H1 (cell line): Measurements from ENCODE around the gene RGS9. TPM values are rescaled to one million over a fixed set of nuclear protein-coding genes. Genes with fewer than 3 reads are reported as not detected.

Source experiments
- CTCF ChIA-PET: fragments of 300-600 bp; sonication (Branson Sonifier 250); formaldehyde crosslinking; loops from one replicate; lab custom pipeline; 2021; ENCODE audit not compliant: partially characterized antibody; lab: Charles Lee
- POLR2A ChIA-PET: fragments of 300-600 bp; sonication (Branson Sonifier 250); formaldehyde crosslinking; loops from one replicate; lab custom pipeline; 2021; ENCODE audit warnings: inconsistent platforms; ENCODE audit not compliant: partially characterized antibody; lab: Charles Lee
- DNase-seq, 2 experiments: peaks; one replicate each; pipeline versions ENCODE4 v3.0.0 to v3.0.0-alpha.2; 2010 to 2022; ENCODE audit warnings: low spot score in 2 of 2, low read depth in 1 of 2, mixed read lengths in 1 of 2
- FAIRE-seq: peaks from 2 replicates; lab custom pipeline; 2011; peaks lifted over from hg19 to GRCh38; lab: Jason Lieb, UNC
- H2AFZ ChIP-seq: 2 replicates; pipeline ENCODE4 v1.8.1; 2012; ENCODE audit warnings: low read length, inconsistent platforms
- H2AK5ac ChIP-seq: 2 replicates; pipeline ENCODE4 v1.6.1; 2013; ENCODE audit warnings: low read depth, low read length
- H2BK120ac ChIP-seq: replicated peaks from 2 replicates; pipeline ENCODE3; 2013; ENCODE audit warnings: low read depth, low read length, inconsistent platforms
- H2BK12ac ChIP-seq: 2 replicates; pipeline ENCODE4 v1.6.1; 2013; ENCODE audit warnings: low read depth, low read length
- H2BK15ac ChIP-seq: 2 replicates; pipeline ENCODE4 v1.6.1; 2013; ENCODE audit warnings: low read length
- H2BK20ac ChIP-seq: 2 replicates; pipeline ENCODE4 v1.6.1; 2013; ENCODE audit warnings: low read length
- H2BK5ac ChIP-seq: 2 replicates; pipeline ENCODE4 v1.6.1; 2013; ENCODE audit warnings: low read depth, low read length
- H3K14ac ChIP-seq: 2 replicates; pipeline ENCODE4 v1.6.1; 2013; ENCODE audit warnings: inconsistent platforms; ENCODE audit not compliant: insufficient read length
- H3K18ac ChIP-seq: 2 replicates; pipeline ENCODE4 v1.6.1; 2013; ENCODE audit warnings: low read length; ENCODE audit errors: extremely low read depth
- H3K23ac ChIP-seq: 2 replicates; pipeline ENCODE4 v1.6.1; 2013; ENCODE audit warnings: inconsistent platforms; ENCODE audit not compliant: insufficient read length
- H3K23me2 ChIP-seq: 2 replicates; pipeline ENCODE4 v1.6.1; 2013; ENCODE audit warnings: low read depth, low read length
- H3K27ac ChIP-seq: 2 replicates; pipeline ENCODE4 v1.6.1; 2011; ENCODE audit warnings: low read depth, low read length, inconsistent platforms
- H3K27me3 ChIP-seq, 4 experiments: replicated peaks in 1 of 4; 1 replicate in 1 of 4; 2 replicates in 3 of 4; pipeline versions ENCODE4 v1.6.1 to v1.8.1; 2011 to 2013; ENCODE audit warnings: low read length in 3 of 4, mild to moderate bottlenecking in 3 of 4, inconsistent platforms in 2 of 4, mixed read lengths in 2 of 4, moderate library complexity in 1 of 4; ENCODE audit not compliant: control insufficient read depth in 3 of 4, insufficient read depth in 3 of 4; ENCODE audit errors: extremely low read depth in 1 of 4
- H3K36me3 ChIP-seq, 4 experiments: 2 replicates each; pipeline versions ENCODE4 v1.6.1 to v1.8.1; 2011 to 2013; ENCODE audit warnings: mild to moderate bottlenecking in 4 of 4, low read length in 3 of 4, moderate library complexity in 2 of 4, control low read depth in 1 of 4, inconsistent platforms in 1 of 4; ENCODE audit not compliant: insufficient read depth in 4 of 4, control insufficient read depth in 2 of 4
- H3K4ac ChIP-seq: replicated peaks from 2 replicates; pipeline ENCODE3; 2013; ENCODE audit warnings: low read length, low read depth, mixed read lengths, inconsistent platforms; ENCODE audit not compliant: insufficient read length
- H3K4me1 ChIP-seq, 4 experiments: replicated peaks in 1 of 4; 1 replicate in 1 of 4; 2 replicates in 3 of 4; pipeline versions ENCODE4 v1.6.1 to v1.8.1; 2011 to 2013; ENCODE audit warnings: low read length in 3 of 4, inconsistent platforms in 2 of 4, mixed read lengths in 1 of 4; ENCODE audit not compliant: insufficient read depth in 4 of 4, control insufficient read depth in 3 of 4
- H3K4me2 ChIP-seq, 2 experiments: 2 replicates each; pipeline versions ENCODE4 v1.6.1 to v1.8.1; 2011 to 2013; ENCODE audit warnings: low read depth in 2 of 2, low read length in 2 of 2, control low read depth in 1 of 2, inconsistent platforms in 1 of 2, mild to moderate bottlenecking in 1 of 2; ENCODE audit not compliant: insufficient read depth in 1 of 2
- H3K4me3 ChIP-seq, 4 experiments: fragments of 200-600, 300-600 bp in 1 of 4; sonication (generic), shearing (Covaris generic), sonication (Bioruptor Twin) in 1 of 4; 2 replicates each; pipeline versions ENCODE4 v1.5.1 to v1.8.1; 2011 to 2016; ENCODE audit warnings: low read length in 4 of 4, low read depth in 3 of 4, control low read depth in 2 of 4, inconsistent platforms in 2 of 4, mild to moderate bottlenecking in 2 of 4, mixed read lengths in 1 of 4, moderate library complexity in 1 of 4; ENCODE audit not compliant: insufficient read depth in 2 of 4; ENCODE audit errors: extremely low read depth in 1 of 4
- H3K56ac ChIP-seq: replicated peaks from 2 replicates; pipeline ENCODE3; 2013; ENCODE audit warnings: low read depth, mild to moderate bottlenecking, mixed read lengths, low read length, inconsistent platforms; ENCODE audit not compliant: insufficient read length
- H3K79me1 ChIP-seq: 2 replicates; pipeline ENCODE4 v1.6.1; 2013; ENCODE audit warnings: low read depth, low read length, control low read depth
- H3K79me2 ChIP-seq, 2 experiments: 2 replicates each; pipeline versions ENCODE4 v1.6.1 to v1.8.1; 2012 to 2013; ENCODE audit warnings: low read length in 2 of 2, mild to moderate bottlenecking in 2 of 2, inconsistent platforms in 1 of 2; ENCODE audit not compliant: insufficient read depth in 2 of 2, control insufficient read depth in 1 of 2
- H3K9ac ChIP-seq, 4 experiments: replicated peaks in 1 of 4; 1 replicate in 1 of 4; 2 replicates in 3 of 4; pipeline versions ENCODE4 v1.6.1 to v1.8.1; 2011 to 2013; ENCODE audit warnings: low read depth in 3 of 4, low read length in 3 of 4, control low read depth in 2 of 4, mild to moderate bottlenecking in 2 of 4, moderate library complexity in 2 of 4, inconsistent platforms in 1 of 4; ENCODE audit errors: extremely low read depth in 1 of 4
- H3K9me3 ChIP-seq, 2 experiments: 2 replicates each; pipeline versions ENCODE4 v1.6.1 to v1.8.1; 2012 to 2013; ENCODE audit warnings: mild to moderate bottlenecking in 2 of 2, moderate library complexity in 2 of 2, control low read depth in 1 of 2, inconsistent platforms in 1 of 2, low read depth in 1 of 2, low read length in 1 of 2, mixed read lengths in 1 of 2; ENCODE audit not compliant: insufficient read depth in 2 of 2
- H4K20me1 ChIP-seq, 2 experiments: replicated peaks in 1 of 2; 2 replicates each; pipeline versions ENCODE3 to v1.8.1; 2011 to 2013; ENCODE audit warnings: inconsistent platforms in 2 of 2, low read length in 2 of 2, mild to moderate bottlenecking in 1 of 2; ENCODE audit not compliant: insufficient read depth in 2 of 2, control insufficient read depth in 1 of 2
- H4K5ac ChIP-seq: 2 replicates; pipeline ENCODE4 v1.6.1; 2013; ENCODE audit warnings: low read length, low read depth, mixed read lengths, inconsistent platforms; ENCODE audit not compliant: insufficient read length
- H4K8ac ChIP-seq: 2 replicates; pipeline ENCODE4 v1.8.0; 2013; ENCODE audit warnings: mild to moderate bottlenecking, moderate library complexity, low read length, inconsistent platforms; ENCODE audit not compliant: insufficient read depth; ENCODE audit errors: extremely low read depth
- H4K91ac ChIP-seq: replicated peaks from 2 replicates; pipeline ENCODE3; 2013; ENCODE audit warnings: low read length, mixed read lengths, inconsistent platforms; ENCODE audit not compliant: insufficient read length
- BACH1 ChIP-seq: IDR thresholded peaks from 2 replicates; pipeline ENCODE4 v1.6.1; 2012; ENCODE audit warnings: low read length, improper control_type of control experiment
- BRCA1 ChIP-seq: IDR thresholded peaks from 2 replicates; pipeline ENCODE4 v1.6.1; 2012; ENCODE audit warnings: low read depth, low read length, improper control_type of control experiment
- CBX5 ChIP-seq: fragments of 300-800, 300-1000 bp; sonication (generic); IDR thresholded peaks from 2 replicates; pipeline ENCODE4 v1.7.1; 2016; ENCODE audit warnings: antibody characterized with exemption, low read length, low read depth
- CEBPB ChIP-seq: IDR thresholded peaks from 2 replicates; pipeline ENCODE4 v1.6.1; 2012; ENCODE audit warnings: low read depth, low read length
- CREB1 ChIP-seq: IDR thresholded peaks from 2 replicates; pipeline ENCODE4 v1.6.1; 2012; ENCODE audit warnings: inconsistent platforms
- EGR1 ChIP-seq: IDR thresholded peaks from 2 replicates; pipeline ENCODE4 v1.6.1; 2011; ENCODE audit warnings: low read depth, low read length, borderline replicate concordance
- EZH2 ChIP-seq: fragments of 200-600 bp; sonication (generic); IDR thresholded peaks from 2 replicates; pipeline ENCODE4 v1.7.1; 2012; ENCODE audit warnings: low read depth, mild to moderate bottlenecking, moderate library complexity, low read length, inconsistent platforms; ENCODE audit not compliant: severe bottlenecking
- FOSL1 ChIP-seq: IDR thresholded peaks from 2 replicates; pipeline ENCODE4 v1.6.1; 2011; ENCODE audit warnings: mild to moderate bottlenecking, low read depth, low read length, moderate library complexity; ENCODE audit not compliant: insufficient read depth
- TAF1 ChIP-seq: IDR thresholded peaks from 2 replicates; pipeline ENCODE4 v1.6.1; 2011; ENCODE audit warnings: mild to moderate bottlenecking, low read depth, low read length
- TAF7 ChIP-seq: optimal IDR thresholded peaks from 2 replicates; pipeline ENCODE3; 2011; ENCODE audit warnings: low read depth, mild to moderate bottlenecking, inconsistent platforms, low read length, moderate library complexity, borderline replicate concordance
- WGBS, 2 experiments: shearing (Covaris generic) in 1 of 2; methylation state at CpG; one replicate each; pipeline versions ENCODE4 v1.1.6 to v1.1.7; 2013 to 2015; ENCODE audit warnings: low lambda C conversion rate in 2 of 2, mixed read lengths in 2 of 2, inconsistent platforms in 1 of 2, low coverage in 1 of 2, missing lambda C conversion rate in 1 of 2; ENCODE audit not compliant: insufficient replicate concordance in 2 of 2, insufficient coverage in 1 of 2, insufficient read length in 1 of 2; ENCODE audit errors: extremely low coverage in 1 of 2, missing lambda C conversion rate in 1 of 2; 5-methylcytosine and 5-hydroxymethylcytosine counted together
- polyA plus RNA-seq, 7 experiments: library from polyadenylated mRNA; depleted of rRNA in 3 of 7; stranded (reverse) in 5 of 7; unstranded in 2 of 7; fragments of >200 nt in 5 of 7; fragments of 200-250 nt in 2 of 7; gene quantifications; 1 replicate in 5 of 7; 2 replicates in 1 of 7; 4 replicates in 1 of 7; pipeline versions ENCODE4 v1.2.1 to v1.2.3, GENCODE V29; 2011 to 2013; ENCODE audit warnings: missing spikeins in 2 of 7, mixed read lengths in 2 of 7
- total RNA-seq: library from RNA; stranded (reverse); fragmentation: NEBNext Ultra II Directional; extraction: Animal tissue kit (Norgen Biotek cat#: 25700); gene quantifications from 2 replicates; pipeline ENCODE4 v1.2.1, GENCODE V29; 2021
- TF ChIP-seq, protein P1 (sequence below): IDR thresholded peaks from 2 replicates; pipeline ENCODE4 v1.6.1; 2012; ENCODE audit warnings: low read length, inconsistent platforms
- TF ChIP-seq, protein P2 (sequence below): IDR thresholded peaks from 2 replicates; pipeline ENCODE4 v1.6.1; 2012; ENCODE audit warnings: inconsistent platforms

Gene RGS9
- total and polyA plus RNA-seq, 2 of the 8 experiments (the other 6 are each of a cell fraction or from before 2014, with no cell fraction given), result 8.9 to 20.5 TPM

DNA sequence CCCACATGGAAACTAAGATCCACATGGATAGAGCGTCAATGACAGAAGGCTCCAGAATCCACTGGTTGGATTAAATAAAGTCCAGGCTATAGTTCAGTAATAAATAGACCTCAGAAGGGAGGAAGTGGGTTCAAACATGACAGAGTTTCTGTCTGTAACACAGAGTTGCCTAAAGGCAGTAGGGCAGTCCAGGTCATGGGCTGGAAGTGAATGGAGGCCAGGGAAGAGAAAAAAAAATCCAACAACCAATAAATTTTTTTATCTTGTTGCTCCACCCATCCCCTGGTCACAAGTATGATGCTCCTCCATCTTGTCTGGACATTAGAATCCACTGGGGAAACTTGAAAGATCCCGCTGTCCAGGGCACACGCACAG, 92.4 kb downstream of the RGS9 start:
- Histone ChIP-seq H3K4me2 (no peak overlapping the region), H4K91ac (no peak overlapping the region), H3K36me3 (no peaks in the 10 kb centered on the region), H3K4me3 (no peak overlapping the region), H3K27ac (no peak overlapping the region), H3K18ac (no peak overlapping the region), H4K20me1 (no peaks in the 10 kb centered on the region), H2AFZ (no peak overlapping the region), H3K23me2 (0 out of 2 replicates have a peak, but pooled peaks cover 2% of the 10 kb centered on the region), H4K8ac (no peak overlapping the region), H3K79me2 (no peaks in the 10 kb centered on the region), H2BK5ac (no peak overlapping the region), H3K79me1 (no peaks in the 10 kb centered on the region), H3K27me3 (no peaks in the 10 kb centered on the region), H3K9me3 (no peaks in the 10 kb centered on the region), H3K23ac (no peak overlapping the region), H3K14ac (no peak overlapping the region), H3K4ac (no peak overlapping the region), H3K56ac (no peak overlapping the region), H2BK120ac (no peak overlapping the region), H3K4me1 (no peaks in the 10 kb centered on the region), H2BK12ac (no peak overlapping the region), H2BK20ac (no peak overlapping the region), H2AK5ac (no peak overlapping the region), H3K9ac (no peak overlapping the region), H4K5ac (no peak overlapping the region), H2BK15ac (no peak overlapping the region)
- CTCF ChIA-PET, result interaction anchor here (0.6 to 1.9 kb wide), 7 partner anchors 8 to 758 kb away, joined by 3 to 6 read pairs (median 3); no protein-coding TSS in a partner anchor
- FAIRE-seq (no peak), DNase-seq (no peak)
- POLR2A ChIA-PET, result no interaction called here
- WGBS, 2 experiments, result 90% methylated on average over 3 of the region's 3 CpGs; no CpG with 5 or more reads in 1 of the 2 experiments
- no peak for TF ChIP-seq FOSL1
- no peak for TF ChIP-seq BRCA1
- TF ChIP-seq EGR1, result no peak
- no peak for TF ChIP-seq CBX5
- no peak for TF ChIP-seq TAF7
- TF ChIP-seq, protein P1, sequence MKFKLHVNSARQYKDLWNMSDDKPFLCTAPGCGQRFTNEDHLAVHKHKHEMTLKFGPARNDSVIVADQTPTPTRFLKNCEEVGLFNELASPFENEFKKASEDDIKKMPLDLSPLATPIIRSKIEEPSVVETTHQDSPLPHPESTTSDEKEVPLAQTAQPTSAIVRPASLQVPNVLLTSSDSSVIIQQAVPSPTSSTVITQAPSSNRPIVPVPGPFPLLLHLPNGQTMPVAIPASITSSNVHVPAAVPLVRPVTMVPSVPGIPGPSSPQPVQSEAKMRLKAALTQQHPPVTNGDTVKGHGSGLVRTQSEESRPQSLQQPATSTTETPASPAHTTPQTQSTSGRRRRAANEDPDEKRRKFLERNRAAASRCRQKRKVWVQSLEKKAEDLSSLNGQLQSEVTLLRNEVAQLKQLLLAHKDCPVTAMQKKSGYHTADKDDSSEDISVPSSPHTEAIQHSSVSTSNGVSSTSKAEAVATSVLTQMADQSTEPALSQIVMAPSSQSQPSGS, result no peak
- no peak for TF ChIP-seq CEBPB
- no peak for TF ChIP-seq TAF1
- no peak for TF ChIP-seq BACH1
- TF ChIP-seq EZH2, result no peak
- TF ChIP-seq, protein P2, sequence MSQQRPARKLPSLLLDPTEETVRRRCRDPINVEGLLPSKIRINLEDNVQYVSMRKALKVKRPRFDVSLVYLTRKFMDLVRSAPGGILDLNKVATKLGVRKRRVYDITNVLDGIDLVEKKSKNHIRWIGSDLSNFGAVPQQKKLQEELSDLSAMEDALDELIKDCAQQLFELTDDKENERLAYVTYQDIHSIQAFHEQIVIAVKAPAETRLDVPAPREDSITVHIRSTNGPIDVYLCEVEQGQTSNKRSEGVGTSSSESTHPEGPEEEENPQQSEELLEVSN, result no peak
- no peak for TF ChIP-seq CREB1
